IMR-90 (cell line): ENCODE results near the gene ZMYM4. TPM values are rescaled to one million over a fixed set of nuclear protein-coding genes. Genes with fewer than 3 reads are reported as not detected.

Experiments
- ATAC-seq: fragments of 200-7000 bp; cut with Tn5 transposase; 2 replicates; pipeline ENCODE4 v1.9.1; 2020; ENCODE audit warnings: low read depth, mild to moderate bottlenecking, moderate library complexity
- BruUV-seq: library from RNA; stranded (reverse); fragments of 400-500 nt; replicated peaks from 2 replicates; lab custom pipeline; 2021; lab: Mats Ljungman, UMichigan
- CTCF ChIA-PET: fragments of 300-600 bp; formaldehyde crosslinking; extraction: SDS; loops from one replicate; lab custom pipeline; 2021; ENCODE audit warnings: antibody characterized with exemption; lab: Yijun Ruan, JAX
- POLR2A ChIA-PET: fragments of 300-600 bp; sonication (Branson Sonifier 250); formaldehyde crosslinking; loops from one replicate; lab custom pipeline; 2022; ENCODE audit warnings: antibody characterized with exemption; ENCODE audit not compliant: unreplicated experiment; lab: Charles Lee
- DNase-seq: peaks from one replicate; pipeline ENCODE4 v3.0.0; 2013
- H2AFZ ChIP-seq: replicated peaks from 2 replicates; pipeline ENCODE3; 2013; ENCODE audit warnings: low read length, mild to moderate bottlenecking; ENCODE audit not compliant: poor library complexity
- H2AK5ac ChIP-seq: 2 replicates; pipeline ENCODE4 v1.6.1; 2013; ENCODE audit warnings: low read depth, low read length, inconsistent platforms
- H2AK9ac ChIP-seq: replicated peaks from 2 replicates; pipeline ENCODE3; 2013; ENCODE audit warnings: mild to moderate bottlenecking, low read depth, low read length, moderate library complexity; ENCODE audit not compliant: poor library complexity
- H2BK120ac ChIP-seq: 2 replicates; pipeline ENCODE4 v1.6.1; 2013; ENCODE audit warnings: low read depth, low read length, inconsistent platforms
- H2BK15ac ChIP-seq: 3 replicates; pipeline ENCODE4 v1.6.1; 2013; ENCODE audit warnings: low read depth, low read length, inconsistent platforms
- H2BK20ac ChIP-seq: 2 replicates; pipeline ENCODE4 v1.6.1; 2013; ENCODE audit warnings: low read depth, mild to moderate bottlenecking, inconsistent platforms, low read length, moderate library complexity
- H2BK5ac ChIP-seq: 2 replicates; pipeline ENCODE4 v1.6.1; 2013; ENCODE audit warnings: mild to moderate bottlenecking, low read depth, low read length, inconsistent platforms; ENCODE audit not compliant: poor library complexity, severe bottlenecking
- H3K14ac ChIP-seq: replicated peaks from 2 replicates; pipeline ENCODE4 v1.6.1; 2013; ENCODE audit warnings: low read depth, low read length, inconsistent platforms
- H3K18ac ChIP-seq: 2 replicates; pipeline ENCODE4 v1.6.1; 2013; ENCODE audit warnings: low read depth, low read length, control low read depth
- H3K23ac ChIP-seq: 2 replicates; pipeline ENCODE4 v1.6.1; 2013; ENCODE audit warnings: low read depth, low read length, inconsistent platforms
- H3K27ac ChIP-seq: 2 replicates; pipeline ENCODE4 v1.5.1; 2013; ENCODE audit warnings: mild to moderate bottlenecking, control low read depth, low read length; ENCODE audit not compliant: insufficient read depth
- H3K27me3 ChIP-seq: 2 replicates; pipeline ENCODE4 v1.6.1; 2013; ENCODE audit warnings: low read length; ENCODE audit not compliant: control insufficient read depth, insufficient read depth
- H3K36me3 ChIP-seq: 2 replicates; pipeline ENCODE4 v1.6.1; 2013; ENCODE audit warnings: low read length, mixed read lengths; ENCODE audit not compliant: control insufficient read depth, insufficient read depth
- H3K4ac ChIP-seq: 2 replicates; pipeline ENCODE4 v1.6.1; 2013; ENCODE audit warnings: low read depth, low read length, inconsistent platforms
- H3K4me1 ChIP-seq: 2 replicates; pipeline ENCODE4 v1.6.1; 2013; ENCODE audit warnings: low read length, mixed read lengths; ENCODE audit not compliant: control insufficient read depth, insufficient read depth
- H3K4me2 ChIP-seq: 2 replicates; pipeline ENCODE4 v1.6.1; 2013; ENCODE audit warnings: low read depth, mild to moderate bottlenecking, control low read depth, low read length, moderate library complexity
- H3K4me3 ChIP-seq: 2 replicates; pipeline ENCODE4 v1.5.1; 2013; ENCODE audit warnings: low read depth, mild to moderate bottlenecking, control low read depth, low read length, moderate library complexity; ENCODE audit not compliant: insufficient read depth
- H3K56ac ChIP-seq: 2 replicates; pipeline ENCODE4 v1.6.1; 2013; ENCODE audit warnings: low read length, inconsistent platforms; ENCODE audit not compliant: insufficient read depth; ENCODE audit errors: extremely low read depth
- H3K79me1 ChIP-seq, 2 experiments: 2 replicates each; pipeline ENCODE4 v1.6.1; 2013; ENCODE audit warnings: low read length in 2 of 2, inconsistent platforms in 1 of 2, low read depth in 1 of 2
- H3K9ac ChIP-seq: 2 replicates; pipeline ENCODE4 v1.6.1; 2013; ENCODE audit warnings: low read depth, low read length, control low read depth
- H3K9me1 ChIP-seq: 2 replicates; pipeline ENCODE4 v1.6.1; 2013; ENCODE audit warnings: low read length, inconsistent platforms; ENCODE audit not compliant: insufficient read depth
- H3K9me3 ChIP-seq: 2 replicates; pipeline ENCODE4 v1.6.1; 2013; ENCODE audit warnings: low read length; ENCODE audit not compliant: control insufficient read depth, insufficient read depth
- H4K20me1 ChIP-seq: 2 replicates; pipeline ENCODE4 v1.6.1; 2013; ENCODE audit warnings: low read length, inconsistent platforms; ENCODE audit not compliant: insufficient read depth
- H4K5ac ChIP-seq: 2 replicates; pipeline ENCODE4 v1.6.1; 2013; ENCODE audit warnings: mild to moderate bottlenecking, low read depth, low read length, control low read depth
- H4K8ac ChIP-seq, 2 experiments: 2 replicates each; pipeline ENCODE4 v1.6.1; 2013; ENCODE audit warnings: low read depth in 2 of 2, low read length in 2 of 2, control low read depth in 1 of 2, inconsistent platforms in 1 of 2
- H4K91ac ChIP-seq: 2 replicates; pipeline ENCODE4 v1.6.1; 2013; ENCODE audit warnings: low read depth, low read length, inconsistent platforms; ENCODE audit not compliant: insufficient read depth
- BHLHE40 ChIP-seq: fragments of 150-350 bp; IDR thresholded peaks from 2 replicates; pipeline ENCODE4 v1.6.1; 2016; ENCODE audit warnings: mild to moderate bottlenecking, low read depth, low read length
- CEBPB ChIP-seq: IDR thresholded peaks from 2 replicates; pipeline ENCODE4 v1.6.1; 2012; ENCODE audit warnings: low read depth, low read length, improper control_type of control experiment
- CHD1 ChIP-seq: IDR thresholded peaks from 2 replicates; pipeline ENCODE4 v1.6.1; 2012; ENCODE audit warnings: low read depth, low read length, improper control_type of control experiment
- CTCF ChIP-seq: conservative IDR thresholded peaks from 2 replicates; pipeline ENCODE4 v1.5.1; 2012; ENCODE audit warnings: mild to moderate bottlenecking, low read depth, low read length, improper control_type of control experiment
- FOS ChIP-seq: fragments of 150-350 bp; IDR thresholded peaks from 2 replicates; pipeline ENCODE4 v1.6.1; 2016; ENCODE audit warnings: low read depth, low read length
- MAZ ChIP-seq: IDR thresholded peaks from 2 replicates; pipeline ENCODE4 v1.6.1; 2012; ENCODE audit warnings: low read depth, mild to moderate bottlenecking, low read length, improper control_type of control experiment, moderate library complexity, borderline replicate concordance
- MXI1 ChIP-seq: IDR thresholded peaks from 2 replicates; pipeline ENCODE4 v1.6.1; 2012; ENCODE audit warnings: low read depth, mild to moderate bottlenecking, low read length, moderate library complexity, borderline replicate concordance
- NFE2L2 ChIP-seq: fragments of 150-350 bp; IDR thresholded peaks from 2 replicates; pipeline ENCODE4 v1.6.1; 2016; ENCODE audit warnings: low read depth, mild to moderate bottlenecking, low read length
- POLR2A ChIP-seq: IDR thresholded peaks from 2 replicates; pipeline ENCODE4 v1.6.1; 2012; ENCODE audit warnings: mild to moderate bottlenecking, low read depth, low read length
- RFX5 ChIP-seq: IDR thresholded peaks from 2 replicates; pipeline ENCODE4 v1.8.0; 2012; ENCODE audit warnings: low read depth, mild to moderate bottlenecking, low read length, moderate library complexity
- SMC3 ChIP-seq: fragments of 150-350 bp; IDR thresholded peaks from 2 replicates; pipeline ENCODE4 v1.6.1; 2016; ENCODE audit warnings: low read depth, mild to moderate bottlenecking, antibody characterized with exemption, low read length, moderate library complexity
- dilution Hi-C: fragments of 300-500 bp; cut with HindIII; formaldehyde crosslinking; loops from one replicate; pipeline ENCODE4 v1.14.3; 2018; ENCODE audit warnings: low sequenced_read_pairs; ENCODE audit not compliant: unreplicated experiment
- in situ Hi-C: fragments of 300-500 bp; cut with MboI; formaldehyde crosslinking; loops from 3 replicates; pipeline ENCODE4 v1.14.3; 2019; ENCODE audit warnings: low sequenced_read_pairs, inconsistent platforms, mixed read lengths
- intact Hi-C: fragments of 100-400 bp; cut with micrococcal nuclease; formaldehyde crosslinking; loops from 2 replicates; pipeline ENCODE4 v1.10.0; 2022
- polyA plus RNA-seq, 3 experiments: library from polyadenylated mRNA; depleted of rRNA; stranded (reverse); fragments of >200 nt; gene quantifications; 2 replicates each; pipeline ENCODE4 v1.2.3, GENCODE V29; 2012; ENCODE audit warnings: low replicate concordance in 1 of 3
- total RNA-seq: library from RNA; depleted of rRNA; stranded (reverse); fragments of >200 nt; gene quantifications from 2 replicates; pipeline ENCODE4 v1.2.3, GENCODE V29; 2012
- TF ChIP-seq, protein P1 (sequence below): fragments of 150-350 bp; IDR thresholded peaks from 2 replicates; pipeline ENCODE4 v1.6.1; 2017; ENCODE audit warnings: mild to moderate bottlenecking, antibody characterized with exemption, low read length, low read depth

Gene ZMYM4
- total and polyA plus RNA-seq, 2 of the 4 experiments (the other 2 are of a cell fraction) = 14.7 to 53.8 TPM

DNA sequence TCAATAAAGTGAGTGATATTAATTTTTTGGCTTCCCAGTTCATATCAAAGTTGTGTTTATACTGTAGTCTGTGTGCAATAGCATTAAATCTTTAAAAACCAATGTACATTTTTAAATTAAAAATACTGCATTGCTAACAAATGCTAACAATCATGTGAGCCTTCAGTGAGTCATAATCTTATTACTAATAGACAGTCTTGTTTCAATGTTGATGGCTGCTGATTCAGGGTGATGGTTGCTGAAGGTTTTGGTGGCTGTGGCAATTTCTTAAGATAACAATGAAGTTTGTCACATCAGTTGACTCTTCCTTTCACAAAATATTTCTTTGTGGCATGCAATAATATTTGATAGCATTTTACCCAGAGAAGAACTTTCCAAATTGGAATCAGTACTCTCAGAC, 109.0 kb downstream of the ZMYM4 start:
- H3K23ac ChIP-seq = no peak overlapping the region
- DNase-seq = peak; percentile 68
- no peak overlapping the region for H3K18ac ChIP-seq
- H2AFZ ChIP-seq = no peak overlapping the region
- no peak overlapping the region for H3K14ac ChIP-seq
- intact Hi-C loops = no loop called here
- no peak overlapping the region for H4K5ac ChIP-seq
- BruUV-seq = no TSS peak
- H3K9me3 ChIP-seq = no peaks in the 10 kb centered on the region
- POLR2A ChIA-PET = interaction anchor here (0.6 kb wide), 1 partner anchor 391 kb away, joined by 5 read pairs; no protein-coding TSS in a partner anchor
- no peak overlapping the region for H3K9ac ChIP-seq
- H3K36me3 ChIP-seq = peaks cover 12% of the 10 kb centered on the region
- H2BK20ac ChIP-seq = no peak overlapping the region
- H2BK5ac ChIP-seq = no peak overlapping the region
- H3K9me1 ChIP-seq = no peaks in the 10 kb centered on the region
- H4K91ac ChIP-seq = no peak overlapping the region
- dilution Hi-C loops = no loop called here
- no peak overlapping the region for H2AK5ac ChIP-seq
- no peak overlapping the region for H2AK9ac ChIP-seq
- in situ Hi-C loops = no loop called here
- no peak overlapping the region for H2BK120ac ChIP-seq
- TF ChIP-seq RFX5 (no peak), NFE2L2 (no peak), POLR2A (no peak), CHD1 (no peak), CEBPB (peak; percentile 45; the same call in 1 of the 2 replicates), MAZ (no peak), CTCF (no peak), FOS (peak; percentile 28; the same call in 1 of the 2 replicates), SMC3 (no peak), MXI1 (no peak), BHLHE40 (0 out of 2 replicates have a peak, but pooled peaks have one; percentile 21)
- TF ChIP-seq, protein P1, sequence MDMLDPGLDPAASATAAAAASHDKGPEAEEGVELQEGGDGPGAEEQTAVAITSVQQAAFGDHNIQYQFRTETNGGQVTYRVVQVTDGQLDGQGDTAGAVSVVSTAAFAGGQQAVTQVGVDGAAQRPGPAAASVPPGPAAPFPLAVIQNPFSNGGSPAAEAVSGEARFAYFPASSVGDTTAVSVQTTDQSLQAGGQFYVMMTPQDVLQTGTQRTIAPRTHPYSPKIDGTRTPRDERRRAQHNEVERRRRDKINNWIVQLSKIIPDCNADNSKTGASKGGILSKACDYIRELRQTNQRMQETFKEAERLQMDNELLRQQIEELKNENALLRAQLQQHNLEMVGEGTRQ = no peak
- no peak overlapping the region for H3K4me3 ChIP-seq
- no peaks in the 10 kb centered on the region for H3K4me1 ChIP-seq
- H4K8ac ChIP-seq = no peak overlapping the region
- H4K20me1 ChIP-seq = no peaks in the 10 kb centered on the region
- no peak overlapping the region for H3K4me2 ChIP-seq
- H3K56ac ChIP-seq = no peak overlapping the region
- no peaks in the 10 kb centered on the region for H3K27me3 ChIP-seq
- no peak overlapping the region for H3K27ac ChIP-seq
- no peak overlapping the region for H3K4ac ChIP-seq
- CTCF ChIA-PET = no interaction called here
- H3K79me1 ChIP-seq = peaks cover 16 to 17% of the 10 kb centered on the region in 2 experiments
- H2BK15ac ChIP-seq = no peak overlapping the region
- ATAC-seq = peak; percentile 68
